Urinary bladder (tissue), 4 donors: ENCODE data around the gene PRKCE. TPM values are rescaled to one million over a fixed set of nuclear protein-coding genes. Genes with fewer than 3 reads are reported as not detected.

Experiments
- DNase-seq: peaks from one replicate; pipeline ENCODE4 v3.0.0-alpha.2; 2015; ENCODE audit errors: extremely low spot score
- H3K27ac ChIP-seq: one replicate; pipeline ENCODE4 v1.5.1; 2013; ENCODE audit warnings: low read depth, mild to moderate bottlenecking, moderate library complexity
- H3K36me3 ChIP-seq: one replicate; pipeline ENCODE4 v1.6.1; 2013; ENCODE audit warnings: mild to moderate bottlenecking, moderate library complexity; ENCODE audit not compliant: insufficient read depth
- H3K4me1 ChIP-seq: one replicate; pipeline ENCODE4 v1.6.1; 2013; ENCODE audit warnings: mild to moderate bottlenecking, moderate library complexity; ENCODE audit not compliant: insufficient read depth
- H3K4me3 ChIP-seq: one replicate; pipeline ENCODE4 v1.5.1; 2013; ENCODE audit warnings: low read depth, low read length
- WGBS: extraction: QIAGEN DNeasy Blood & Tissue Kit; methylation state at CpG from one replicate; pipeline ENCODE4 v1.1.7; 2013; 5-methylcytosine and 5-hydroxymethylcytosine counted together
- polyA plus RNA-seq: library from polyadenylated mRNA; stranded (reverse); fragments of 200-250 nt; gene quantifications from one replicate; pipeline ENCODE4 v1.2.3, GENCODE V29; 2013
- total RNA-seq: library from RNA; depleted of rRNA; stranded (reverse); fragments of >200 nt; gene quantifications from one replicate; pipeline ENCODE4 v1.2.3, GENCODE V29; 2014
- donor health status: healthy with polysubstance abuse.
- donor health status: healthy.

The PRKCE gene
- total and polyA plus RNA-seq, 2 donors = 9.9 to 29.7 TPM

GRCh38 chr2:45774688-45775244 is 123.3 kb downstream of the PRKCE start:
- no peaks in the 10 kb centered on the region for H3K4me1 ChIP-seq
- no peak overlapping the region for H3K27ac ChIP-seq

GRCh38 chr2:45776160-45776955 is 124.9 kb downstream of the PRKCE start:
- Histone ChIP-seq H3K27ac (no peak overlapping the region), H3K4me3 (no peak overlapping the region), H3K4me1 (no peaks in the 10 kb centered on the region), H3K36me3 (no peaks in the 10 kb centered on the region)
- WGBS = 59% methylated on average over 7 of the region's 7 CpGs
- no peak for DNase-seq

More at GRCh38 chr2:45774688-45775244, 123.3 kb downstream of the PRKCE start:
- Histone ChIP-seq H3K36me3 (no peaks in the 10 kb centered on the region), H3K4me3 (no peak overlapping the region)
- no peak for DNase-seq
- 71% methylated on average over 10 of the region's 10 CpGs for WGBS

DNA sequence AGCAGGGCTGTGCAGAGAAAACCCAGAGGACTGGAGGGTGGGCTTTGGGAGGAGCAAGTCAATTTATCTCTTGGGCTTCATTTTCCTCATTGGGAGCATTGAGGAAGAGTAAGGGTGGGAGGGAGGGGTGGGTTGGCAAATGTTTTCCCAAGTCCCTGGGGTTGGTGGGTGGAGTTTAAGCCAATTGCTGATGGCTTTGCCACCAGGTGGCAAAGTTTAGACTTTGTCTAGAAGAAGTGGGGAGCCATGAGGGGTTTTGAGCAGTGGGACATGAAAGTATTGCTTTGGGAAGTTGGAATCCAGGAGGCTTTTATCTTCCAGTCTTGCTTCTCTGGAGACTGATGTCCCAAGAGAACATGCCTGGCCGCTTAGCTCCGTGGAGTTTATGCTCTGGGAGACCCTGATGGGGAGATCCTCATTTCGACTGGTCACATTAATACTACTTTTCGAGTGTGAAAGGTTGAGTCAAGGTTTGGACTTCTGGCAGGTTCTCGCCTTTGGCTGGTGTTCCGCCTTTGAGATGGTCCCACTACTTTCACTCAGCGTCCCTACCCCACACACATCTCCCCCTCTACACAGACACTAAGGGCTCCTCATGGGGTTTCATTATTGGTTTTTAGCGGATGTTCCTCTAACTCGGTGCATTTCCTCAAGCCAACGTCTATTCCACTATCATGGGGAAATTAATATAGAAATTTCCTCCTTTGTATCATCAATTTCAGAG is 126.7 kb downstream of the PRKCE start:
- Histone ChIP-seq H3K27ac (no peak overlapping the region), H3K4me1 (no peaks in the 10 kb centered on the region), H3K36me3 (no peaks in the 10 kb centered on the region), H3K4me3 (no peak overlapping the region)
- WGBS = 80% methylated on average over 10 of the region's 10 CpGs
- DNase-seq = no peak

DNA sequence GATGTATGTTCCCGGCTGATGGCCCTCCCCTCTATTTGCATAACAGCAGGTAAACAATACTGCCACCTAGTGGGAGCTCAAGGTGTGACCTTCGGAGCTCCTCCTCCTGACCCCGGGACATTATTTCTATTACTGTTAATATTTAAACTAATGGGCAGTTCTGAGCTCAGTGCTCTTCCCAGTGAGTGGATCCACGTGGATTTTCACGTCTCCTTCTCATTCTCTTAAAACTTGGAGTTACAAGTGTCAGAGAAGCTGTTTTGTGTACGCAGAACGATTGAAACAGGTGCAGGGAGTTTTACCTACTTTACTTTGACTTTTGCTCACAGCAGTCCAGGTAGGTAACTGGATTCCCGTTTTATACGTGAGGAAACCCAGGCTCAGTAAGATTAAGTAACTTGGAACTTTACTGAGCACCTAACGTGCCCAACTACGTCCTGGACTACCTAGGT is 127.3 kb downstream of the PRKCE start:
- Histone ChIP-seq H3K4me1 (no peaks in the 10 kb centered on the region), H3K4me3 (no peak overlapping the region), H3K27ac (no peak overlapping the region), H3K36me3 (no peaks in the 10 kb centered on the region)
- DNase-seq = no peak
- WGBS = 81% methylated on average over 11 of the region's 11 CpGs

DNA sequence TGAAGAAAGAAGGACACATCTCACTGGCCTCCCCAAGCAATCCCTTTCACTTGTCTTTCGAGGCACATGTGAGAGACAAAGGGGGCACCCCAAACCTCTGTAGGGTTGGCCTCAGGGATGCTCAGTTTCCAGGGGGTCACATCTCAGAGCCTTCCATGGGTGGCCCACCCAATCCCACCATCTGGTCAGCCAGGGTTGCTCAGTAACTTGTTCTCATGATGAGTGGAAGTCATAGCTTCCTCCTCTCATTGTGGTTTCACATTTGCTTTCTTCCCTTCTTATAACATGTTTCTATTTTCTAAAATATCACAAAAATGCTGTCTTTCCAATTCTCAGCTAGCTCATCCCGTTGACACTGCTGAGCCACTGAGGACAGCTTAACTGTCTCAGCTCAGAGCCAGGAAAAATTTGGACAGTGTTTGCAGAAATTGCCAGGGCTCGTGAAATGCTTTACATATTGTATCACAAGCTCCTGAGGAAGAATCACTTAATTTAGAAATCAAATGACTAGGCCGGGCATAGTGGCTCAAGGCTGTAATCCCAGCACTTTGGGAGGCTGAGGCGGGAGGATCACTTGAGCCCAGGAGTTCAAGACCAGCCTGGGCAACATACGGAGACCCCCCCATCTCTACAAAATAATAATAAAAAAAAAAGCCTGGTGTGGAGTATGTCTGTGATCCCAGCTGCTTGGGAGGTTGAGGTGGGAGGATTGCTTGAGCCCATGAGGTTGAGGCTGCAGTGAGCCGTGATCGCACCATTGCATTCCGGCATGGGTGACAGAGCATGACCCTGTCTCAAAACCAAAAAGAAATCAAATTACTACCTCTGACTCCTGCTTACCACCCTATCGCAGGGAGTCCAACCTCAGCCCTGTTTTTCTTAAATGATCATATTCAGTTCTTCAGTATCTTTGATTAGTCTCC is 129.3 kb downstream of the PRKCE start:
- no peak for DNase-seq
- Histone ChIP-seq H3K27ac (no peak overlapping the region), H3K4me3 (no peak overlapping the region), H3K4me1 (no peaks in the 10 kb centered on the region), H3K36me3 (no peaks in the 10 kb centered on the region)
- 75% methylated on average over 10 of the region's 10 CpGs for WGBS

- no peak for DNase-seq
- Histone ChIP-seq H3K4me1 (no peaks in the 10 kb centered on the region), H3K36me3 (no peaks in the 10 kb centered on the region), H3K27ac (no peak overlapping the region), H3K4me3 (no peak overlapping the region)
- WGBS = 93% methylated on average over 5 of the region's 5 CpGs
Observed at GRCh38 chr2:45781464-45781811, 130.0 kb downstream of the PRKCE start.

DNA sequence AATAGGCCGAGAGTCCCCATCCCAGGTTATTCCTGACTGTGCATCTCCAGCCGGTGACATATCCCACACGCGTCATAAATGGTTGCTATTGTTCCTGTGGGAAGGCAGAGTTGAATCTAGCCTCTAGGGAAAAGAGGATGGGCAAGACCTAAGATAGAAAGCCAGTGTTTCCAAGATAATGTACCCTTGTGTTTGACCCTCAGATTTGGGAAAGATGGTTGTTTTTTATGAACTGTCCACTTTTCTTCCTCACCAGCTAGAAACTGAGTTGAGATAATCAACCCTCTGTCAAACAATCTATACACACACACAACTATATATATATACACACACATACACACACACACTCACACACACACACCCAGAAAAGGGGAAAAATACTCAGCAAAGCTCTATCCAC is 131.0 kb downstream of the PRKCE start:
- 90% methylated on average over 4 of the region's 4 CpGs for WGBS
- H3K4me3 ChIP-seq = no peak overlapping the region
- no peak for DNase-seq
- H3K4me1 ChIP-seq = no peaks in the 10 kb centered on the region
- H3K27ac ChIP-seq = no peak overlapping the region
- H3K36me3 ChIP-seq = no peaks in the 10 kb centered on the region

DNA sequence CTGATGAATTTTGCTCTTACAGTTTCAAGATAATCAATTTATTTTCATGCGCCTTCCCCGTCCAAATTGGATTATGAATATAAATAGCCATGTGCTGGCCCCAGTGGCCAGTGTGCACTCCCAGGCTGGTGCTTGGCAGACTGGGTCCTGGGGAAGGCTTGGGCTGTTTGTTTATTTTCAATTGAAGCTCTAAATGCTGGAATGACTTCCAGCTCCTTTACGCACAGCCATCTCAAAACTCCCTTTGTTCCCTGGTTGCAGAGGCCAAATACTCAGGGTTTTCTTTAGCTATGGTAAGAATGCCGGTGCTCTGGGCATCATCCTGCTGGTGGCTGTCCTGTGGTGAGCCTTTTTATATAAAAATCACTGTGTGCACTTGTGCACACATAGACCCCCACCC is 131.5 kb downstream of the PRKCE start:
- 58% methylated on average over 4 of the region's 4 CpGs for WGBS
- Histone ChIP-seq H3K4me3 (no peak overlapping the region), H3K27ac (no peak overlapping the region), H3K36me3 (no peaks in the 10 kb centered on the region), H3K4me1 (no peaks in the 10 kb centered on the region)
- DNase-seq = no peak

DNA sequence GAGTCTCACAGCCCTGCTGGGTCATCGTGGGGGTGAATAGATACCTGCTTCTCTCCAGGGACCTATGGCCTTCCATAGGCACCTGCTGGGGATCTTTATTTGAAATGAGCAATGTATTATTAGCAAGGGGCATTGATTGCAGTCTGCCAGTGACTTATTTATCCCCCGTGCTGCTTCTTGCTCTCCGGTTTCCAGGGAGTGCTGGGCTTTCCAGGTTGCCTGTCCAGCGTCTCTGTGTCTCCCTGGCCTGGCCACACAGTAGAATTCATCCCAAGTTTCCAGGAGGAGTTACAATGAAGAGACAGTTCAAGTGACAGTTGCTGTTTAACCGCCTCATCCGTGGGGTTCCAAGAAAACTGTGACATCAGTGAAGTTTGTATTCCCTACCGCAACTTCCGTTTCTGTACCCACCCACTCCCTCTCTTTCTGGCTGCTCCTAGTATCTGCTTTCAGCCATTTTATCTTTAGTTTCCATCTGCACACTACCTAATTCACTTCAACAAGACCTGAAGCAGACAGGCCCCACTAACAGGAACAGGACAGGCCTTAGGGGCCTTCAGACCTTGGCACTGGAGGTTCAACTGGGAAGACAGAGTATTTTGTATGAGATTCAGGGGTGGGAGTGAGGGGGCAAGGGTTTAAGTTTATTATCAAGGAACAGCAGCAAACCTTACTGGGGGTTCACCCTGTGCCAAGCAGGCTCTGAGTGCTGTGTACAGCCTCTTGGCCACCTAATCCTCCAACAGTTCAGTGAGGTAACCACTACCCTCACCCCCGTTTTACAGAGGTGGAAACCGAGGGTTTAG is 134.8 kb downstream of the PRKCE start:
- Histone ChIP-seq H3K27ac (no peak overlapping the region), H3K4me1 (no peaks in the 10 kb centered on the region), H3K4me3 (no peak overlapping the region), H3K36me3 (no peaks in the 10 kb centered on the region)
- no peak for DNase-seq
- 88% methylated on average over 10 of the region's 10 CpGs for WGBS

DNA sequence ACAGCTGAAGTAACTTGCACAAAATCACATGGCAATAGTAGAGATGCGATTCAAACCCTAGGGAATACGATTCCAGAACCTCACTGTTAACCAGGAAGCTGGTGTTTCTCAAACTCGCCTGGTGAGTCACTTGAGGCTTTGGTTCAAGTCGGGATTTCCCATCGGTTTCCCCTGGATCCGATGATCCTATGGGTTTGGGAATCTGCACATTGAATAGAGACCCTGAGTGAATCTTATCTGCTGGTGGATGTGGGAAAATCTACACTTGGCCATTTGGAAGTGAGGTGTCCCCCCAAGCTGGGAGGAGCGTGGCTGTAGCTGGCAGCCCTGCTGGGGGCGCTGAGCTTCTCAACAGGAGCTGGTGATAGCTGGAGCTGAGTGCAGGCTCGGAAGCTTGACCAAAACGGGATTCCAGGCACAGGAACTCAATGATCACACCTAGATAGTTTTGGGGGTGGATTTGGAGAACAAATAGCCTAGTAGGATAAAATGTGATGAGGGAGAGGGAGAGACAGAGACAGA is 135.4 kb downstream of the PRKCE start:
- no peak overlapping the region for H3K27ac ChIP-seq
- 93% methylated on average over 10 of the region's 10 CpGs for WGBS
- no peak for DNase-seq
- no peak overlapping the region for H3K4me3 ChIP-seq
- no peaks in the 10 kb centered on the region for H3K36me3 ChIP-seq
- no peaks in the 10 kb centered on the region for H3K4me1 ChIP-seq

GRCh38 chr2:45788401-45788800 is 136.9 kb downstream of the PRKCE start:
- no peak overlapping the region for H3K27ac ChIP-seq
- 91% methylated on average over 3 of the region's 3 CpGs for WGBS

GRCh38 chr2:45789317-45789716 is 137.8 kb downstream of the PRKCE start:
- no peak overlapping the region for H3K4me3 ChIP-seq
- no peak for DNase-seq
- no peaks in the 10 kb centered on the region for H3K36me3 ChIP-seq
- no peak overlapping the region for H3K27ac ChIP-seq
- no peaks in the 10 kb centered on the region for H3K4me1 ChIP-seq

More at GRCh38 chr2:45788401-45788800, 136.9 kb downstream of the PRKCE start:
- no peak overlapping the region for H3K4me3 ChIP-seq
- DNase-seq = no peak
- H3K36me3 ChIP-seq = no peaks in the 10 kb centered on the region
- H3K4me1 ChIP-seq = no peaks in the 10 kb centered on the region
